ENCODE results near the gene CRTAC1.

DNA sequence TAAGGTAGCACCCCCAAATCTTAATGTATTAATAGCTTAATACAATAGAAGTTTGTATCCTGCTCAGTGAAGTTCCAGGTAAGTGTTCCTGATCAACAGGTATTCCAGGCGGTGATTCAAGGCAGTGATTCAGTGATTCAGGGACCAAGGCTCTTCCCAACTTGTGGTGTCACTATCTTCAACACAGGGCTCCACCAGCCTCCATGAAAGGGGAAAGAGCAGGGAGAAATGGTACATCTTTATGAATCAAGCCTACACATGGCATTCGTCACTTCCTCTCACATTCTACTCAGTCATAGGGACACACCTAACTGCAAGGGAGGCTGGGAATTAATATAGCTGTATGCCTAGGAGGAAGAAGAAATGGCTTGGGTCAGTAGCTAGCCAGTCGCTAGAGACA lies 175.7 kb downstream of the CRTAC1 start:
- TF ChIP-seq, protein P1, sequence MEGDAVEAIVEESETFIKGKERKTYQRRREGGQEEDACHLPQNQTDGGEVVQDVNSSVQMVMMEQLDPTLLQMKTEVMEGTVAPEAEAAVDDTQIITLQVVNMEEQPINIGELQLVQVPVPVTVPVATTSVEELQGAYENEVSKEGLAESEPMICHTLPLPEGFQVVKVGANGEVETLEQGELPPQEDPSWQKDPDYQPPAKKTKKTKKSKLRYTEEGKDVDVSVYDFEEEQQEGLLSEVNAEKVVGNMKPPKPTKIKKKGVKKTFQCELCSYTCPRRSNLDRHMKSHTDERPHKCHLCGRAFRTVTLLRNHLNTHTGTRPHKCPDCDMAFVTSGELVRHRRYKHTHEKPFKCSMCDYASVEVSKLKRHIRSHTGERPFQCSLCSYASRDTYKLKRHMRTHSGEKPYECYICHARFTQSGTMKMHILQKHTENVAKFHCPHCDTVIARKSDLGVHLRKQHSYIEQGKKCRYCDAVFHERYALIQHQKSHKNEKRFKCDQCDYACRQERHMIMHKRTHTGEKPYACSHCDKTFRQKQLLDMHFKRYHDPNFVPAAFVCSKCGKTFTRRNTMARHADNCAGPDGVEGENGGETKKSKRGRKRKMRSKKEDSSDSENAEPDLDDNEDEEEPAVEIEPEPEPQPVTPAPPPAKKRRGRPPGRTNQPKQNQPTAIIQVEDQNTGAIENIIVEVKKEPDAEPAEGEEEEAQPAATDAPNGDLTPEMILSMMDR (IDR thresholded peaks at IDR 0.05): no peak
- TF ChIP-seq POLR2A (IDR thresholded peaks at IDR 0.05): no peak

Measured in transverse colon (tissue), 3 donors.